HEK293 (cell line): ENCODE measurements around the gene SLCO1B3.

Experiments
- ZBTB7A ChIP-seq: fragments of 450-650 bp; formaldehyde crosslinking; IDR thresholded peaks from 2 replicates; pipeline ENCODE4 v1.5.1; 2016; ENCODE audit warnings: low read depth, missing biosample characterization, missing genetic modification characterization
- ZNF274 ChIP-seq, 2 experiments: fragments of 200-500 bp in 1 of 2; fragments of 450-650 bp in 1 of 2; sonication (Bioruptor generic) in 1 of 2; formaldehyde crosslinking in 1 of 2; IDR thresholded peaks; 2 replicates each; pipeline versions ENCODE4 v1.5.1 to v1.6.1; 2014 to 2016; ENCODE audit warnings: borderline replicate concordance in 1 of 2, inconsistent platforms in 1 of 2, low read length in 1 of 2, missing biosample characterization in 1 of 2, missing genetic modification characterization in 1 of 2
- ZNF629 ChIP-seq: fragments of 450-650 bp; formaldehyde crosslinking; IDR thresholded peaks from 2 replicates; pipeline ENCODE4 v1.5.1; 2017; ENCODE audit warnings: missing biosample characterization, missing genetic modification characterization
- TF ChIP-seq, protein P1 (sequence below): fragments of 450-650 bp; formaldehyde crosslinking; IDR thresholded peaks from 2 replicates; pipeline ENCODE4 v1.5.1; 2016; ENCODE audit warnings: missing biosample characterization, missing genetic modification characterization
- TF ChIP-seq, protein P2 (sequence below): fragments of 450-650 bp; formaldehyde crosslinking; IDR thresholded peaks from 2 replicates; pipeline ENCODE4 v1.5.1; 2016; ENCODE audit warnings: missing biosample characterization, missing genetic modification characterization

DNA sequence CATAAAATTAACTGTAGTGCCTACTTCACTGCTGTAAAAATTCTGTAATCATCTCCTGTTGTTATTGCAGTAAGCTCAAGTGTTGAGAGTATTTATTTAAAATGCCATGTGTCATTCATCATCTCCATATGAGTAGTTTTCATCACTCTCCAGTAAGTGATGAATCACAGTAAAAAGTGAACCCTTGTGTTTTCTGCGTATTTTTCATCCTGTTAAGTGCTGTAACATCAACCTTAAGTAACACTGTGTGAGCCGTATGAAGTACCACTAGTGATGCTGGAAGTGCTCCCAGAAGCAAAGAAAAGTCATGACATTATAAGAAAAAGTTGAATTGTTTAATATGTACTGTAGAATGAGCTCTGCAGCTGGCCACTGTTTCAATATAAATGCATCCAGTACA is 55.4 kb downstream of the SLCO1B3 start:
- TF ChIP-seq, protein P1, sequence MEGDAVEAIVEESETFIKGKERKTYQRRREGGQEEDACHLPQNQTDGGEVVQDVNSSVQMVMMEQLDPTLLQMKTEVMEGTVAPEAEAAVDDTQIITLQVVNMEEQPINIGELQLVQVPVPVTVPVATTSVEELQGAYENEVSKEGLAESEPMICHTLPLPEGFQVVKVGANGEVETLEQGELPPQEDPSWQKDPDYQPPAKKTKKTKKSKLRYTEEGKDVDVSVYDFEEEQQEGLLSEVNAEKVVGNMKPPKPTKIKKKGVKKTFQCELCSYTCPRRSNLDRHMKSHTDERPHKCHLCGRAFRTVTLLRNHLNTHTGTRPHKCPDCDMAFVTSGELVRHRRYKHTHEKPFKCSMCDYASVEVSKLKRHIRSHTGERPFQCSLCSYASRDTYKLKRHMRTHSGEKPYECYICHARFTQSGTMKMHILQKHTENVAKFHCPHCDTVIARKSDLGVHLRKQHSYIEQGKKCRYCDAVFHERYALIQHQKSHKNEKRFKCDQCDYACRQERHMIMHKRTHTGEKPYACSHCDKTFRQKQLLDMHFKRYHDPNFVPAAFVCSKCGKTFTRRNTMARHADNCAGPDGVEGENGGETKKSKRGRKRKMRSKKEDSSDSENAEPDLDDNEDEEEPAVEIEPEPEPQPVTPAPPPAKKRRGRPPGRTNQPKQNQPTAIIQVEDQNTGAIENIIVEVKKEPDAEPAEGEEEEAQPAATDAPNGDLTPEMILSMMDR (tag by site-specific recombination) = no peak
- TF ChIP-seq ZNF629 (tag by site-specific recombination) = no peak
- TF ChIP-seq, protein P2, sequence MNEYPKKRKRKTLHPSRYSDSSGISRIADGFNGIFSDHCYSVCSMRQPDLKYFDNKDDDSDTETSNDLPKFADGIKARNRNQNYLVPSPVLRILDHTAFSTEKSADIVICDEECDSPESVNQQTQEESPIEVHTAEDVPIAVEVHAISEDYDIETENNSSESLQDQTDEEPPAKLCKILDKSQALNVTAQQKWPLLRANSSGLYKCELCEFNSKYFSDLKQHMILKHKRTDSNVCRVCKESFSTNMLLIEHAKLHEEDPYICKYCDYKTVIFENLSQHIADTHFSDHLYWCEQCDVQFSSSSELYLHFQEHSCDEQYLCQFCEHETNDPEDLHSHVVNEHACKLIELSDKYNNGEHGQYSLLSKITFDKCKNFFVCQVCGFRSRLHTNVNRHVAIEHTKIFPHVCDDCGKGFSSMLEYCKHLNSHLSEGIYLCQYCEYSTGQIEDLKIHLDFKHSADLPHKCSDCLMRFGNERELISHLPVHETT = no peak
- TF ChIP-seq ZNF274 (IDR thresholded peaks at IDR 0.05; ENCODE audit: low read length) = no peak
- no peak for TF ChIP-seq ZNF274 (tag by site-specific recombination; IDR thresholded peaks at IDR 0.05; ENCODE audit: borderline replicate concordance)
- TF ChIP-seq ZBTB7A (tag by site-specific recombination) = no peak
